ENCODE data around the gene HPS5. TPM values are rescaled to one million over a fixed set of nuclear protein-coding genes. Genes with fewer than 3 reads are reported as not detected.
A peak's percentile ranks its signal among the peaks of the same experiment; 100 is the strongest.

HPS5 gene
- total RNA-seq, 1 experiment from 2014 or later = 39.2 TPM

- H3K27ac ChIP-seq = no peak overlapping the region
- BruUV-seq (replicated peaks) = no TSS peak
Observed at GRCh38 chr11:18319914-18320313, 2.0 kb downstream of the HPS5 start.

GRCh38 chr11:18317551-18317950 is 4.4 kb downstream of the HPS5 start:
- no peak overlapping the region for H2AFZ ChIP-seq
- H3K27ac ChIP-seq = no peak overlapping the region
- DNase-seq = no peak
- ChIA-PET CTCF (no interaction called here), POLR2A (ENCODE audit: unreplicated experiment) (no interaction called here)
- no peaks in the 10 kb centered on the region for H3K9me2 ChIP-seq (ENCODE audit: insufficient read depth)
- intact Hi-C loops (cut with micrococcal nuclease; ENCODE audit: unreplicated experiment) = no loop called here
- H4K20me1 ChIP-seq (ENCODE audit: insufficient read depth) = no peaks in the 10 kb centered on the region
- peaks cover 54% of the 10 kb centered on the region for H3K4me1 ChIP-seq (replicated peaks; ENCODE audit: insufficient read depth)
- BruUV-seq (replicated peaks) = no TSS peak
- no peak overlapping the region for H3K4me2 ChIP-seq
- H3K36me3 ChIP-seq (ENCODE audit: low read depth) = no peaks in the 10 kb centered on the region; the same call in 1 of the 2 replicates
- TF ChIP-seq EZH2 (IDR thresholded peaks at IDR 0.05; ENCODE audit: low read depth) (no peak), CTCF (conservative IDR thresholded peaks at IDR 0.05) (no peak)
- H3F3A ChIP-seq (ENCODE audit: insufficient read depth, low read depth) = peaks cover 34% of the 10 kb centered on the region
- H3K4me3 ChIP-seq = no peak overlapping the region
- no peaks in the 10 kb centered on the region for H3K27me3 ChIP-seq (ENCODE audit: insufficient read depth, low read depth)
- peaks cover 73% of the 10 kb centered on the region for H3K79me2 ChIP-seq (ENCODE audit: low read depth)
- no peaks in the 10 kb centered on the region for H3K9me3 ChIP-seq (ENCODE audit: insufficient read depth, low read depth)

More at GRCh38 chr11:18319914-18320313, 2.0 kb downstream of the HPS5 start:
- no peaks in the 10 kb centered on the region for H3K9me3 ChIP-seq (ENCODE audit: insufficient read depth, low read depth)
- peak overlapping the region; percentile 85 for H3K4me2 ChIP-seq
- intact Hi-C loops (cut with micrococcal nuclease; ENCODE audit: unreplicated experiment) = loop anchor here (5.0 kb wide), 1 partner anchor 207 kb away; the partner anchor contains the start of gene TSG101
- H2AFZ ChIP-seq = no peak overlapping the region
- TF ChIP-seq EZH2 (IDR thresholded peaks at IDR 0.05; ENCODE audit: low read depth) = no peak
- no peak for TF ChIP-seq CTCF (conservative IDR thresholded peaks at IDR 0.05)
- peaks cover 9% of the 10 kb centered on the region for H3K36me3 ChIP-seq (ENCODE audit: low read depth)
- peak overlapping the region; percentile 82; the same call in 1 of the 2 replicates for H3K4me3 ChIP-seq
- POLR2A ChIA-PET (ENCODE audit: unreplicated experiment) = interaction anchor here (0.9 kb wide), 1 partner anchor 74 kb away, joined by 19 read pairs; the partner anchor contains the start of gene LDHA
- no peak for DNase-seq
- peaks cover 4% of the 10 kb centered on the region; the same call in 1 of the 2 replicates for H4K20me1 ChIP-seq (ENCODE audit: insufficient read depth)
- peaks cover 17% of the 10 kb centered on the region for H3F3A ChIP-seq (ENCODE audit: insufficient read depth, low read depth)
- H3K79me2 ChIP-seq (ENCODE audit: low read depth) = peaks cover 89% of the 10 kb centered on the region
- H3K4me1 ChIP-seq (replicated peaks; ENCODE audit: insufficient read depth) = peaks cover 50% of the 10 kb centered on the region
- CTCF ChIA-PET = interaction anchor here (0.6 kb wide), 1 partner anchor 207 kb away, joined by 3 read pairs; the partner anchor contains the start of gene TSG101
- H3K27me3 ChIP-seq (ENCODE audit: insufficient read depth, low read depth) = no peaks in the 10 kb centered on the region
- no peaks in the 10 kb centered on the region for H3K9me2 ChIP-seq (ENCODE audit: insufficient read depth)

GRCh38 chr11:18315893-18316292 is 6.0 kb downstream of the HPS5 start:
- no TSS peak for BruUV-seq (replicated peaks)
- intact Hi-C loops (cut with micrococcal nuclease; ENCODE audit: unreplicated experiment) = no loop called here
- no peak for DNase-seq
- Histone ChIP-seq H3K9me2 (ENCODE audit: insufficient read depth) (no peaks in the 10 kb centered on the region), H3K9me3 (ENCODE audit: insufficient read depth, low read depth) (no peaks in the 10 kb centered on the region), H3K4me3 (no peak overlapping the region), H3K79me2 (ENCODE audit: low read depth) (peaks cover 74% of the 10 kb centered on the region), H3K27me3 (ENCODE audit: insufficient read depth, low read depth) (no peaks in the 10 kb centered on the region), H3K27ac (no peak overlapping the region), H4K20me1 (ENCODE audit: insufficient read depth) (no peaks in the 10 kb centered on the region), H3F3A (ENCODE audit: insufficient read depth, low read depth) (peaks cover 39% of the 10 kb centered on the region), H2AFZ (no peak overlapping the region), H3K4me2 (no peak overlapping the region), H3K4me1 (replicated peaks; ENCODE audit: insufficient read depth) (peaks cover 70% of the 10 kb centered on the region), H3K36me3 (ENCODE audit: low read depth) (peaks cover 7% of the 10 kb centered on the region; the same call in 1 of the 2 replicates)
- ChIA-PET CTCF (interaction anchor here (0.5 kb wide), 1 partner anchor 11 kb away, joined by 5 read pairs; no protein-coding TSS in a partner anchor), POLR2A (ENCODE audit: unreplicated experiment) (interaction anchor here (0.7 kb wide), 1 partner anchor 80 kb away, joined by 4 read pairs; no protein-coding TSS in a partner anchor)
- TF ChIP-seq EZH2 (IDR thresholded peaks at IDR 0.05; ENCODE audit: low read depth) (no peak), CTCF (conservative IDR thresholded peaks at IDR 0.05) (no peak)

All from PC-9 (cell line).